ENCODE data around the gene WASL.

WASL gene

DNA sequence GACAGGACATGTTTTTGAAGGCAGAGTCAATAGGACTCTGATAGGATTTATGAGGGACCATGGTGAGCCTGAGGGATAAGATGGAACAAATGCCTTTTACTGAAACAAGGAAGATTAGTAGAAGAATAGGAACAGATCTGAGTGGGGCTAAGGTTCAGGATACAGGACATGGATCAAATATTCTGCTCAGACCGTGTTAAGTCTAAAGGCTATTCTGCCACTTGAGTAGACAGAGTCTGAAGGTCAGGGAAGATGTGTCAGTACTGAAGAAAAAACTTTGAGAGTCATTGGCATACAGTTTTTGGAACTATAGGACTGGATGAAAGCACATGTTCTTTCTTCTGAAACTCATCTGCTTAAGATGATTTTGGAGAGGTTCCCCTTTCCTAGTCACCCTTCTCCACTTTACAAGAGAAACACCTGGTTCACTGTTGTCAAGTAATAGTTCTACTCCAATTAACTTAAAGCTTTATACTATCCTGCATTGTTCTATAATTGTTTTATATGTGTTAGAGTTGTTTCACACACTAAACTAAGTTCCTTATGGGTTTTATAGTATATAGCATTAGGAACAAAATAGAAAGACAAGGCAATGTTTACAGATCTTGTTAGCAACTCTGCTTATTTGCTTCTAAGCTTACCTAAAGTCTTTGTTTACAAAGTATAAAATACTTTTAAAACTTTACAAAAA is 43.4 kb downstream of the WASL start:
- in situ Hi-C loops (cut with HindIII; ENCODE audit: low sequenced_read_pairs): no loop called here

- in situ Hi-C loops (cut with HindIII; ENCODE audit: low sequenced_read_pairs): no loop called here
Measured at GRCh38 chr7:123695944-123696677, 52.7 kb downstream of the WASL start.

DNA sequence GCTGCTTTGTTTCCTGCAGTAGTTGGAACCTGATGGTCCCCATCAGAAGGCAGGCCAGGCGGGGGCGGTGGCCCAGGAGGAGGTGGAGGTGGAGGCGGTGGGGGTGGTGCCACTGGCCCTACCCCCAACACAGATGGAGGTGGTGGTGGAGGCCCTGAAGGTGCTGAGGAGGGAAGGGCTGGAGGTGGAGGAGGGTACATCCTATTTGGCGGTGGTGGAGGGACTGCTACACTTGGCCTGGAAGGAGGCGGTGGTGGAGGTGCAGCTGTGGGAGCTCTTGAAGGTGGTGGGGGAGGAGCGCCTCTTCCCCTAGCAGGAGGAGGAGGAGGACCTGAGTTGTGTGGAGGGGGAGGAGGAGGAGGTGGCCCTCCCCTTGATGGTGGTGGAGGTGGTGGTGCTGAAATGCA is 56.3 kb downstream of the WASL start:
- in situ Hi-C loops (cut with HindIII; ENCODE audit: low sequenced_read_pairs): no loop called here

GRCh38 chr7:123690550-123690949 is 58.3 kb downstream of the WASL start:
- in situ Hi-C loops (cut with HindIII; ENCODE audit: low sequenced_read_pairs): no loop called here

GRCh38 chr7:123689250-123689649 is 59.6 kb downstream of the WASL start:
- in situ Hi-C loops (cut with HindIII; ENCODE audit: low sequenced_read_pairs): no loop called here

GRCh38 chr7:123687727-123688126 is 61.1 kb downstream of the WASL start:
- in situ Hi-C loops (cut with HindIII; ENCODE audit: low sequenced_read_pairs): no loop called here

GRCh38 chr7:123687161-123687560 is 61.6 kb downstream of the WASL start:
- in situ Hi-C loops (cut with HindIII; ENCODE audit: low sequenced_read_pairs): no loop called here

GRCh38 chr7:123682690-123683089 is 66.1 kb downstream of the WASL start:
- in situ Hi-C loops (cut with HindIII; ENCODE audit: low sequenced_read_pairs): no loop called here

- in situ Hi-C loops (cut with HindIII; ENCODE audit: low sequenced_read_pairs): no loop called here
Measured at GRCh38 chr7:123681561-123681960, 67.2 kb downstream of the WASL start.

DNA sequence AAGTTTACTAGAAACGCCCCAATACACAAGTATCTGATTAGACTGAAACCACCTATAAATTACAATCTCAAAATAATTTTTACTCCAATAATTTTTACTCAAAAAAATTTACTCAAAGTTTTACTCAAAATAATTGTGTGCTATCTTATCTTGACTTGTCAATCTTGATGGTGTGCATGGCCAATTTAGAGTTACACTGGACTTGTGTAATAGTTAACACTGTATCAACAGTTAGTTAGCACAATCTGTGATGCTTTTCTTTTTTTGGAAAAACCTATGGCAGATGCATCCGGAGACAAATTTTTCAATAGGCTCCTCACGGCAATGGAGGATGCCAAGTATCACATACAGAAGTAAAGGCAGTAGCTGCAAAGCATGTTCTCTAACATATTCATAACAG is 68.2 kb downstream of the WASL start:
- in situ Hi-C loops (cut with HindIII; ENCODE audit: low sequenced_read_pairs): no loop called here

- in situ Hi-C loops (cut with HindIII; ENCODE audit: low sequenced_read_pairs): no loop called here
Measured at GRCh38 chr7:123679614-123680013, 69.2 kb downstream of the WASL start.

DNA sequence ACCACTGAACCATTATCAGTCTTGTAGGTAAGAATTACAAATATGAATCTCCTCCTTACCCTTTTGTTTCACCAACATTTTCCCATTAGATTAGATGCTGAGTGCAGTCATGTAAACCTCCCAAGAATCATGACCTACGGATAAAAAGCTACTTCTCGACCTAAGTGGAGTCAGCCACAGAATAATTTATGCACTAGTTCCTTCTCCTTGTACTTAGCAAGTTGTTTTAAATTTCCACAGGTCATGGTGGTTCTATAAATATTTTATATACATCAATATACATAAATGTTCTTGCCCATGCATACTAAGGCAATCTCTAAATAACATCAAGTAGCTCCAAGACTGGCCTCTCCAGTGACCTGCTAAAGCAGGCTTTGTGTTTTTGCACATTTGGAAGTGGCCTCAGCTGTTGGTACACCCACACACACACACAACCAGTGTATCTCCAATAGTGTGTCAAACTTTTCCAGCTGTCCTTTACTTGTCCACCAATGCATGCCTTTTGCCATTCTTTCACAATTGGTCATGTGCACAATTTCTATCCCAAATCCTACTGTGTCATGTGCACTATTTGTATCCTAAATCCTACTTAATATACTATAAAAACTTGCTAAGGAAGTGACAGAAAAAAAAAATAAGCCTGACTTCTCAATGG is 71.6 kb downstream of the WASL start:
- in situ Hi-C loops (cut with HindIII; ENCODE audit: low sequenced_read_pairs): no loop called here

- in situ Hi-C loops (cut with HindIII; ENCODE audit: low sequenced_read_pairs): no loop called here
Measured at GRCh38 chr7:123675181-123675473, 73.7 kb downstream of the WASL start.

DNA sequence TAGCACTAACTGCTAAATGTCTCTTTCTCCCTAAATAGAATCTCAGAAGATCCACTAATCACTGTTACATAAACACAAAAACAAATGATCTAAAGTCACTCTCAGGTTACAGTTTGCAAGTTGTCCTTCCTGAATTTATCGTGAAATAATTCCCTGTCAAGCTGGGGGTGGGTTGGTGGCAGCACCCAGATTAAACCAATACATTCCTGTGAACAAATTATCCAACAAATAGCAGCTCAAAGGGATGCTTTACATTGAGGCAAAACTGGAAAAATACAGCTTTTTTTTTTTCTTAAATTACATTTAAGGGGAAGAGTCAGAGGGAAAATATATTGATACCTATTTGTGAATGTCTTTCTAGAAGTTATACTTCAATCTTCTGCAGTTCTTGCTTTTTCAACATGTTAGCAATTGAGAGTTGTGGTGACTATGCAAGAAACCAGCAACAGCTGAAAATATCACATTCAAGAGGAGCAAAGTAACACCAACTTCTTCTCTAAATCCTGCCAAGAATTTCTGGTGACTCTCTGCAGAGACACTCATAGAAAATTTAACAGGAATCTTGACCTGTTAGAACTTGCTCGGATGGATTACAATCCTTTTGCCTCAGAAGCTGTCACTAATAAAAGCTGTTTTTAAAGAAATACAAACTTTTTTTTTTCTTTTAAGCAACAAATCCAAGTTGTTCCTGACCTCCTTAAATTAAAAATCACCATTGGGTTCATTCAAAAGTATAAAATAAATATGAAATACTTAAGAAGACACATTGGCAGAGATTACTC is 74.2 kb downstream of the WASL start:
- in situ Hi-C loops (cut with HindIII; ENCODE audit: low sequenced_read_pairs): no loop called here

- in situ Hi-C loops (cut with HindIII; ENCODE audit: low sequenced_read_pairs): no loop called here
Measured at GRCh38 chr7:123673752-123674398, 74.9 kb downstream of the WASL start.

DNA sequence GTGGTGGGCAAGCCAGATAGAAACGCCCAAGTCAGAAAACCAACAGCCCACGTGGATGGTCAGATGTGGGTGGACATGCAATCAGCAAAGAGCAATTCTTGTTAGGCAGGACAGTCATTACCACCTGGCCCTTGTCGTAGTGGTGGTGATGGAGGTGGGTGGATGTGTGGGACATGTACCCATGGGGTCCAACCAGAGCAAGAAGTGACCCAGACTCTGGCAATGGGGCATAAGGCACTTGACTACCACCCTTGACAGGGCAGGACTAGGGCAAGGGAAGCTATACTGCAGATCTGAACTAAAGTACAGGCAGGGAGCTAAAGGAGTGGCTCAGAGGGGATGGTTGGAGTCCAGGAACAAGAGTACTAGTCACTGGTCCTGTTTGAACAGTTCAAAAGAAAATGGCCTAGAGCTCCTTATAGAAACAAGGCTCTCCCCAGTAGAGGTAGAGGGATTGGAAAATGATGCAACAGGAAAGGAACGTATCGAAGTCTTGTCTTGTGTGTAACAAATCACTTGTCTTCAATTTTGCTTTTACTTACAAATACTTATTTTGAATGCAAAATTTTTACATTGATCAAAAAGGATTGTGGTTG is 75.6 kb downstream of the WASL start:
- in situ Hi-C loops (cut with HindIII; ENCODE audit: low sequenced_read_pairs): no loop called here

DNA sequence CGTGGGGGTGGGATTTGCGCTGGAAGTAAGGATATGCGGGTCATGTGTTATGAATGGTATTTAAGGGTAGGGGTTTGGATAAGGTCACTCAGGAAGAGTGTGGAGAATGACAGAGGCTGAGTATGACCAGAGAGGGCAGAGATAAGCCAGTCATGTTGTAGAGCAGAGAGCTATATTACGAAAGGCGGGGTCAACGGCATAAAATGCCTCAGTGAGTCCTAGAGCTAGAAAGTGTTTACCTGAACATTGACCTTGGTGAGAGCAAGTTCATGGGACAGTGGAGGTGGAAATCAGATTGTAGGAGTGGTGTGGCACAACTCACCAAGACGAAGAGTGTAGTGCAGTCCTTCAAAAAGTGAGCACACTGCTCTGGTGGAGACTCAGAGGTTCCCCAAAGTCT is 79.3 kb downstream of the WASL start:
- in situ Hi-C loops (cut with HindIII; ENCODE audit: low sequenced_read_pairs): no loop called here

DNA sequence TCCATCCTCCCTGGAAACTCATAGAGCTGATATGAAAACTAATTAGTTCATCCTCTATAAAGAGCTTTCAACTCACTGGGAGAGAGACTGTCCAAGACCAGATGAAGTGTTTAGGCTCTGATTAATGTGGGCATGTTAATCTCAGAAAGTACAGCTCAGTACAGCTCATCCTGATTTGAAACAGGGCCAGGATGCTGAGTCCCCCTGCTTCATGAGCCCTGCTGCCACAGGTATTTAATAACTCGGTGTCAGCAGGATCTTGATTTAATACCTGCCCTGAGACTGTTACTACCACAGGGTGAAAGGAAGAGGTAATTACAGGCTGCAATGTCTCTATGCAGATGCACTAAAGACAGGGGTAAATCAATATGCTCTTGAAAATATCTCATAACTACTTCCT is 82.3 kb downstream of the WASL start:
- in situ Hi-C loops (cut with HindIII; ENCODE audit: low sequenced_read_pairs): no loop called here

DNA sequence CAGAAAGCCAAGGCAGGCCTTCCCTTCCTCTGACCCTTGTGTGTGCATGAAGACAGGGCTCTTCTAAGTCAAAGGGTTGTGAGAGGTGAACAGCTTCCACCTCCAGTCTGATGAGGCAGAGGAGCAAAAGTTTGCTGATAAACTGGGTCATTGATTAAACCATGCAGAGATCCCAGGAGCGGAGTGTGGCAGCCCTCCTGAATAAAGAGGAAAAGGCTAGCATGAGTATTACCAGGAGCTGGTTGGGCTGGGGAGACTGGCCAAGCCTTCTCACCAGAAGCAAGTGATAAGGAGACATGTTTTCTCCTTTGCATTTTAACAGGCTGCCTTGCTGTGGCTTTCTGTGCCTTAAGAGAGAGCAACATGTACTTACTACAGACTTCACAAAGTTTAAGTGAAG is 82.9 kb downstream of the WASL start:
- in situ Hi-C loops (cut with HindIII; ENCODE audit: low sequenced_read_pairs): no loop called here

DNA sequence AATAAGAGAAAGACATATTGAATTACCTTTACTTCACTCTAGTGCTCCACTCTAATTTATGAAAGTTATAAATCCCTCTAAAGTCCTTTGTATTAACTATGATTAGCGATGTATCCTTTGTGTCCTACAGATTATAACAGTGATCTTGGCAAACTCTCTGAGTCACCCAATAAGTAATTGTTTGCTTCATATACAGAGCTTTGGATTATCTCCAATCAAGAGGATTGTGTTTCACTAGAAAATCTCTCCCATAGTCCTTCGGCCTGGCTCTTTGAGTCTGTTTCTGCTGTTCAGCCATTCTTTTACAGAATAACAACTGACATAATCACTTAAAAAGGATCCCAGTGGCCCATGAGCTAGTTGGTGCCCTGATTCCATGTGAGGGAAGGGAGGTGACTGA is 83.6 kb downstream of the WASL start:
- in situ Hi-C loops (cut with HindIII; ENCODE audit: low sequenced_read_pairs): no loop called here

GRCh38 chr7:123663200-123663599 is 85.6 kb downstream of the WASL start:
- in situ Hi-C loops (cut with HindIII; ENCODE audit: low sequenced_read_pairs): no loop called here
